GM10248 (cell line): ENCODE results near the gene S1PR1.
"Not testable (repeated sequence)": the region's sequence is repeated elsewhere in the genome, so short reads cannot be mapped to it uniquely, and the experiment has no call there.

Source experiments
- CTCF ChIA-PET: fragments of 300-600 bp; sonication (Branson Sonifier 250); formaldehyde crosslinking; extraction: SDS; loops from one replicate; lab custom pipeline; 2021; ENCODE audit warnings: antibody characterized with exemption; lab: Yijun Ruan, JAX
- POLR2A ChIA-PET: fragments of 350-650 bp; sonication (Branson Sonifier 250); formaldehyde crosslinking; extraction: SDS; loops from one replicate; lab custom pipeline; 2020; ENCODE audit warnings: antibody characterized with exemption; lab: Yijun Ruan, JAX
- DNase-seq: peaks from one replicate; pipeline ENCODE4 v3.0.0; 2012; ENCODE audit errors: extremely low spot score
- CTCF ChIP-seq: IDR thresholded peaks from 2 replicates; pipeline ENCODE4 v1.5.1; 2012; ENCODE audit warnings: mild to moderate bottlenecking, low read depth; ENCODE audit errors: extremely low read depth, missing control alignments, control extremely low read depth

Gene S1PR1

DNA sequence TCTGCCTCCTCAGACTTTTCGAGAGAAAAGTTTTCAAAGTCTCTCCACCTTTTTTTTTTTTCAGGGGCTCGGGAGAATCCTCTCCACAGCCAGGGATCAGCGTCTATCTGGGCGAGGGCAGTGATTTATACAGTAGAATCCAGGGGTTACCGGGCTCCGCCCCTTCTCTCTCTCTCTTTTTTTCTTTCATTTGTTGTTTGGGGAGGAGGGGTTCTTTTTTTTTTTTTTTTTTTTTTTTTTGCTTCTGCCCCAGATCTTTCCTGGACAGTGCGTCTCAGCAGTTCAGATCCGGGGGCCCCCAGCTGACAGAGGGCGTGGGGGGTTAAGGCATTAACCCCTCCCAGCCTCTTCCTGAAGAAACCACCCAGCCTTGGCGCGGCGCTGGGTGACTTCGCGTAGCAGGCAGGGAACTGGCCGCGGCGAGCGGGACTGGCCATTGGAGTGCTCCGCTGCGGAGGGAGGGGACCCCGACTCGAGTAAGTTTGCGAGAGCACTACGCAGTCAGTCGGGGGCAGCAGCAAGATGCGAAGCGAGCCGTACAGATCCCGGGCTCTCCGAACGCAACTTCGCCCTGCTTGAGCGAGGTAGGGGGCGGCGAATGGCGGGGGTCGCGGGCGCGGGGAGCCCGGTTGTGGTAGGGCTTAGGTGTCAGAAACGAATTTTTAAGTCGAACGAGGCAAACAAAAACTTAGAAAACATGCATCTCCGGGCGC, at the start of gene S1PR1:
Gene S1PR1, plus strand, starts transcription at position 504 of the 713 bp plus-strand sequence. CDS start 1,966 bp downstream, outside the sequence.
- no peak for TF ChIP-seq CTCF
- DNase-seq, result peak; percentile 34
- ChIA-PET POLR2A (interaction anchor here (0.6 to 1.4 kb wide), 4 partner anchors 24 to 313 kb away, joined by 3 to 8 read pairs (median 4); no protein-coding TSS in a partner anchor), CTCF (interaction anchor here (1.0 to 5.2 kb wide), 14 partner anchors 10 to 210 kb away, joined by 3 to 90 read pairs (median 4); partner anchors contain the start of gene DPH5)

- no peak for TF ChIP-seq CTCF
- no peak for DNase-seq
- ChIA-PET POLR2A (no interaction called here), CTCF (interaction anchor here (1.3 to 2.0 kb wide), 3 partner anchors 27 to 51 kb away, joined by 3 to 7 read pairs (median 5); no protein-coding TSS in a partner anchor)
These were observed 49.5 kb upstream of the S1PR1 start for GRCh38 chr1:101187297-101187696.

DNA sequence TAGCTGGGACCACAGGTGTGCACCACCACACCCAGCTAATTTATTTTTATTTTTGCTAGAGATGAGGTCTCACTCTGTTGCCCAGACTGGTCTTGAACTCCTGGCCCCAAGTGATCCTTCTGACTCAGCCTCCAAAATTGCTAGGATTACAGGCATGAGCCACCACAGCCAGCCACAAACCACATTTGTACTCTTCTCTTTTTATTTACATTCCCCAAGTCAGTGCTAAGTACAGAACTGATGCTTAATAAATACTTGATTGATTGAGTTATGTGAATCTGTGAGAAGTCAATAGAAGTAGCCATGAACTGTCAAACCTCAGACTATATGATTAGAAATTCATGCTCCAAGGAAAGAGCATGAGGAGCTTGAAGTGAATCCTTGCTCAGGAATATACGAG, 48.5 kb upstream of the S1PR1 start:
- TF ChIP-seq CTCF, result no peak
- CTCF ChIA-PET, result interaction anchor here (1.8 to 2.0 kb wide), 2 partner anchors 10 to 50 kb away, joined by 5 to 6 read pairs; no protein-coding TSS in a partner anchor
- POLR2A ChIA-PET, result no interaction called here
- DNase-seq, result no peak

GRCh38 chr1:101188968-101189367, 47.9 kb upstream of the S1PR1 start:
- CTCF ChIA-PET, result interaction anchor here (1.8 to 2.6 kb wide), 3 partner anchors 9 to 50 kb away, joined by 5 to 8 read pairs (median 6); no protein-coding TSS in a partner anchor
- DNase-seq, POLR2A ChIA-PET: not testable (repeated sequence)

GRCh38 chr1:101190441-101190840, 46.4 kb upstream of the S1PR1 start:
- ChIA-PET POLR2A (interaction anchor here (0.6 kb wide), 1 partner anchor 45 kb away, joined by 8 read pairs; no protein-coding TSS in a partner anchor), CTCF (interaction anchor here (1.2 to 2.6 kb wide), 3 partner anchors 8 to 43 kb away, joined by 3 to 8 read pairs (median 6); no protein-coding TSS in a partner anchor)
- DNase-seq, result no peak
- TF ChIP-seq CTCF, result no peak

- CTCF ChIA-PET, result interaction anchor here (1.2 to 2.6 kb wide), 2 partner anchors 14 to 42 kb away, joined by 3 to 8 read pairs; no protein-coding TSS in a partner anchor
- DNase-seq, result no peak
- POLR2A ChIA-PET, result no interaction called here
These were observed 45.8 kb upstream of the S1PR1 start for GRCh38 chr1:101191049-101191448.

More at GRCh38 chr1:101191049-101191448, 45.8 kb upstream of the S1PR1 start:
- no peak for TF ChIP-seq CTCF
